NCI-H510A (cell line): ENCODE measurements around the gene ACAA1.
"Not testable (repeated sequence)": the region's sequence is repeated elsewhere in the genome, so short reads cannot be mapped to it uniquely, and the experiment has no call there.

Experiments used
- DNase-seq: peaks from one replicate; lab custom pipeline; 2025; lab: John Stamatoyannopoulos, UW

Gene ACAA1

GRCh38 chr3:38136777-38137614 is at the start of gene ACAA1:
ACAA1 (minus strand) TSS chr3:38137127; CDS start chr3:38137035, 92 bp downstream.
- DNase-seq, result peak; percentile 94

GRCh38 chr3:38177181-38177580 is 40.3 kb upstream of the ACAA1 start:
- DNase-seq, result no peak

- DNase-seq, result no peak
Measured at GRCh38 chr3:38173834-38174418, 37.0 kb upstream of the ACAA1 start.

GRCh38 chr3:38171622-38172021 is 34.7 kb upstream of the ACAA1 start:
- DNase-seq, result no peak

GRCh38 chr3:38170722-38171121 is 33.8 kb upstream of the ACAA1 start:
- no peak for DNase-seq

- DNase-seq, result no peak
Measured at GRCh38 chr3:38169027-38169317, 32.0 kb upstream of the ACAA1 start.

GRCh38 chr3:38168151-38169026 is 31.5 kb upstream of the ACAA1 start:
- no peak for DNase-seq

- DNase-seq, result no peak
Measured at GRCh38 chr3:38167591-38167990, 30.7 kb upstream of the ACAA1 start.

GRCh38 chr3:38165722-38166387 is 28.9 kb upstream of the ACAA1 start:
- no peak for DNase-seq

GRCh38 chr3:38164952-38165721 is 28.2 kb upstream of the ACAA1 start, which contains the start of gene OXSR1:
OXSR1 (plus strand) TSS chr3:38165537; CDS start chr3:38165877, 340 bp downstream.
- DNase-seq, result peak; percentile 83

GRCh38 chr3:38164643-38164951 is 27.7 kb upstream of the ACAA1 start:
- DNase-seq, result peak; percentile 35

GRCh38 chr3:38163841-38164642 is 27.1 kb upstream of the ACAA1 start:
- DNase-seq, result no peak

- no peak for DNase-seq
Measured at GRCh38 chr3:38163117-38163840, 26.4 kb upstream of the ACAA1 start.

GRCh38 chr3:38160704-38161103 is 23.8 kb upstream of the ACAA1 start:
- DNase-seq, result not testable (repeated sequence)

- no peak for DNase-seq
Measured at GRCh38 chr3:38158472-38158871, 21.5 kb upstream of the ACAA1 start.

GRCh38 chr3:38157595-38157994 is 20.7 kb upstream of the ACAA1 start:
- peak; percentile 4 for DNase-seq

GRCh38 chr3:38157117-38157516 is 20.2 kb upstream of the ACAA1 start:
- DNase-seq, result no peak

GRCh38 chr3:38155825-38156224 is 18.9 kb upstream of the ACAA1 start:
- no peak for DNase-seq

GRCh38 chr3:38154625-38155255 is 17.8 kb upstream of the ACAA1 start:
- DNase-seq, result no peak
